SW480 (cell line): ENCODE results near the gene RNASEH2C.
"Not testable (repeated sequence)": the region's sequence is repeated elsewhere in the genome, so short reads cannot be mapped to it uniquely, and the experiment has no call there.

ENCODE experiments used
- DNase-seq: peaks from one replicate; pipeline ENCODE4 v3.0.0-alpha.2; 2016; ENCODE audit warnings: low spot score

Gene RNASEH2C

DNA sequence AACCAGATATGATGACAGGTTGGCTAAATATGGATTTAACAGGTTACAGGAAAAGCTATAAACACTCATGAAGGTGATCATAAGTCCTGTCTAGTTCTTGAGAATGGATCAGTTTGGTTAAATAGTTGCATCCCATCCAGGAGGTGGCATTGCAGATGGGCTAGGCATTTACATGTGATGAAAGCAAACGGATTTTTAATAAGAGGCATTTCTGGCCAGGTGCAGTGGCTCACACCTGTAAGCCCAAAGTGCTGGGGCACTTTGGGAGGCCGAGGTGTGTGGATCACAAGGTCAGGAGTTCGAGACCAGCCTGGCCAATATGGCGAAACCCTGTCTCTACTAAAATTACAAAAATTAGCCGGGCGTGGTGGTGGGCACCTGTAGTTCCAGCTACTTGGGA lies 37.1 kb downstream of the RNASEH2C start:
- DNase-seq: not testable (repeated sequence)

DNA sequence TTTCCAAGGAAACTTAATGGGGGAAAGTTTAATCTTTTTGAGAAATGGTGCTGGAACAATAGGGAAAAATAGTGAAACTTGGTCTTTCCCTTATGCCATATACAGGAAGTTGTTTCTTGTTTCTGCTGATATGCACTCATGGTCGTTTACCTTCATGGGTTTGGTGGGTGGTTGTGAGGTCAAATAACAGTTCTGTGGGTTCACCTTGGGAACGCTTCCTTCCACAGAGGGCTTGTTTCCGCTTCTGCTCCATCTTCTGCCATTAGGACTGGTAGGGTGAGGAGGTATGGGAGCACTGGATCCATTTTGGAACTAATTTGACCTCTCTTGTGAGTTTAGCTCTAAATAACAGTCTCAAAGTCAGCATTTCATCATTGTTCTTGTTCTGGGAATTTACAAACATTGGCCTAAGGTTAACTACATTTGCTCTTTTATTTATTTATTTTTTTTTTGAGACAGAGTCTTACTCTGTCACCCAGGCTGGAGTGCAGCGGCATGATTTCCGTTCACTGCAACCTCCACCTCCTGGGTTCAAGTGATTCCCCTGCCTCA lies 40.3 kb downstream of the RNASEH2C start:
- no peak for DNase-seq

DNA sequence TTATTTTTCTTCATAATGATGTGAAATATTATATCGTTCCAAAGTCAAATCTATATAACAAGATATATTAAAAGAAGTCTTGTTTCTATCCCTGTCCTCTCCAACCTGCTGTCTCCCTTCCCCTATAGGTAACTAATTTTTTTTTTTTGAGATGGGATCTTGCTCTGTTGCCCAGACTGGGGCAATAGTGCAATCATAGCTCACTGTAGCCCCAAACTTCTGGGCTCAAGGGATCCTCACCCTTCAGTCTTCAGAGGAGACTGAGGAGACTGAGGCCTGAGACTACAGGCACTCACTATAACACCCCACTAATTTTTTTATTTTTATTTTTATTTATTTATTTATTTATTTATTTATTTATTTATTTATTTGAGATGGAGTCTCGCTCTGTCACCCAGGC lies 47.6 kb downstream of the RNASEH2C start:
- no peak for DNase-seq

DNA sequence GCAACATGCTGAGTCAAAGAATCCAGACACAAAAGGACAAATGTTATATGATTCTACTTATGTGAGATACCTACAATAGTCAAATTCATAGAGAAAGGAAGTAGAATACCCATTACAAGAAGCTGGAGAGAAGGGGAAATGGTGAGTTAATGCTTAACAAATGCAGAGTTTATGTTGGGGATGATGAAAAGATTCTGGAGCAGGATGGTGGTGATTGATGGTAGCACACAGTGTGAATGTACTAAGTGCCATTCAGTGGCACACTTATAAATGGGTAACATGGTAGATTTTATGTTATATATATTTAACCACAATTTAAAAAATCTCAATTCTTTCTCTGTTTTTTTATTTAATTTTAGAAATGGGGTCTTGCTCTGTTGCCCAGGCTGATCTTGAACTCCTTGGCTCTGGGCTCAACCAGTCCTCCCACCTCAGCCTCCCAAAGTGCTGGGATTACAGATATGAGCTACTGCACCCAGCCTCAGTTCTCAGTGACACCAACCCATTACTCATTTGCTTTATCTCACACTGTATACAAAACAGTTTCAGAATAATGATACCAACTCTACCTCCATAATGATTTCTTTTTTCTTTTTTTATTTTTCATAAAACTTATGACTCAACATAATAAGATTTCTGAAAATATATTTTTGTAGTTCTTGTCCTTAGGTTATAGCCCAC lies 48.3 kb downstream of the RNASEH2C start:
- no peak for DNase-seq
